Body of pancreas (tissue), 4 donors: Measurements from ENCODE around the gene LCN10. TPM values are rescaled to one million over a fixed set of nuclear protein-coding genes. Genes with fewer than 3 reads are reported as not detected.
"Not testable (repeated sequence)": the region's sequence is repeated elsewhere in the genome, so short reads cannot be mapped to it uniquely, and the experiment has no call there.

Source experiments
- ATAC-seq: fragments of 150-250 bp; one replicate; pipeline ENCODE4 v1.9.1; 2016
- DNase-seq, 4 donors: peaks; one replicate each; pipeline ENCODE4 v3.0.0-alpha.2; 2019
- H3K27ac ChIP-seq, 4 donors: fragments of 200-600 bp; sonication (generic); 1 replicate in 3 of 4; 2 replicates in 1 of 4; pipeline versions ENCODE4 v1.5.1 to v1.6.1; 2016 to 2019; ENCODE audit warnings: mild to moderate bottlenecking in 1 of 4, mixed read lengths in 1 of 4, moderate library complexity in 1 of 4
- H3K27me3 ChIP-seq, 2 donors: fragments of 200-600 bp; sonication (generic); one replicate each; pipeline ENCODE4 v1.6.0; 2016; ENCODE audit warnings: mild to moderate bottlenecking in 1 of 2
- H3K36me3 ChIP-seq, 2 donors: fragments of 200-600 bp; sonication (generic); replicated peaks in 1 of 2; 2 replicates each; pipeline ENCODE4 v1.5.1; 2016; ENCODE audit warnings: low read depth in 2 of 2; ENCODE audit not compliant: insufficient read depth in 1 of 2
- H3K4me1 ChIP-seq: fragments of 200-600 bp; sonication (generic); one replicate; pipeline ENCODE4 v1.6.0; 2016
- H3K4me3 ChIP-seq, 2 donors: fragments of 200-600 bp; sonication (generic); 1 replicate in 1 of 2; 2 replicates in 1 of 2; pipeline ENCODE4 v1.5.1; 2016 to 2019
- H3K9me3 ChIP-seq, 3 donors: fragments of 200-600 bp; sonication (generic); 1 replicate in 2 of 3; 2 replicates in 1 of 3; pipeline ENCODE4 v1.5.1; 2016
- POLR2A ChIP-seq, 3 donors: fragments of 450-650 bp; IDR thresholded peaks; one replicate each; pipeline ENCODE4 v1.6.1; 2016; ENCODE audit warnings: antibody characterized with exemption in 3 of 3, mild to moderate bottlenecking in 2 of 3
- WGBS, 2 donors: methylation state at CpG; one replicate each; pipeline ENCODE4 v1.1.5; 2017; 5-methylcytosine and 5-hydroxymethylcytosine counted together
- intact Hi-C: fragments of 100-400 bp; cut with DNase I; formaldehyde crosslinking; loops from one replicate; pipeline ENCODE4 v1.15.1; 2023
- total RNA-seq, 2 donors: library from RNA; depleted of rRNA; stranded (reverse); fragments of >200 nt; gene quantifications; one replicate each; pipeline ENCODE4 v1.1.0, GENCODE V29; 2016
- TF ChIP-seq, protein P1 (sequence below), 7 experiments: fragments of 450-650 bp in 4 of 7; fragments of 200-600 bp in 3 of 7; sonication (generic) in 3 of 7; IDR thresholded peaks; one replicate each; pipeline ENCODE4 v1.5.1; 2016 to 2019; ENCODE audit warnings: antibody characterized with exemption in 7 of 7

Gene LCN10
- total RNA-seq, 2 donors from 2014 or later, result 0.78 to 4.6 TPM

DNA sequence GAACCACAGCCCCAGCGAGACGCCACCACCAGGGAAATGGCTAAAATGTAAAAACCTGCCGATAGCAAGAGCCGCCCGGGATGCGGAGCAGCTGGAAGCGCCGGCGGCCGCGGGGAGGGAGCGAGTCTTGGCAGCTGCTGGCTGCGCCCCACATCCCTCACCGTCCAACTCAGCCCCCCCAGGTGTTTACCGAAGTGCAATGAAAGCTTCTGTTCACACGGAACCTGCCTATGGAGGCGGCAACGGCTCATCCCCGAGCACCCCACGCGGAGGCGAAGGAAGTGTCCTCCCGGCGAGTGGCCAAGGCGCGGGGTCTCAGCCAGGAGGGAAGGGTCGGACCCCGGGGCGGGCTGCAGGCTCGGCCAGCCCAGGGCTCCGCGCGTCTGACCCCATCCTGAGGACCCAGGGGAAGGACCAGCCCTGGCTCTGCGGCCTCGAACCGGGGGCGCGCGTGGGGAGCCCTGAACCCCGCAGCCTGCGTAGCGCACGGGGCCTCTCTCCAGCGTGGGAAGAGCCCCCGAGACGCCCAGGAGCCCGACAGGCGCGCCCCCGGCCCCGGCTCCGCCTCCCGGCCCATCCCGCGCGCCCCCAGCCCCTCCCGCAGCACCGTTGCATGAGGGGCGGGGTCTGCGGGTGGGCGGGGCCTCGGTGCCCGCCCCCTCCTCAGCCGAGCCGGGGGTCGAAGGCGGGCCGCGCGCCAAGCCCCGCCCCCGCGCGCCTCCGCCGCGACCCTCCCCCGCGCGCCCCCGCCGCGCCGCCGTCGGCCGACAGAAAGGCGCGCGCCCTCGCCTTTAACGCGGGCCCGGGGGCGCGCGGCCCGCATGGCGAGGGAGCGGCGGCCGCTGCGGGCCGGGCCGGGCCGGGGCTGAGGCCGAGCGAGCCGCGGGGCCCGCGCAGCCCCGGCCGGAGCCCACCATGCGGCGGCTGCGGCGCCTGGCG is 30.7 kb downstream of the LCN10 start, which contains the start of gene DIPK1B:
TSS of gene DIPK1B (plus strand) at position 822 of the 939 bp plus-strand sequence. CDS start at position 916, 94 bp downstream.
- intact Hi-C loops, result no loop called here

GRCh38 chr9:136711219-136711648 is 31.5 kb downstream of the LCN10 start:
- intact Hi-C loops, H3K27ac ChIP-seq, H3K4me3 ChIP-seq, H3K9me3 ChIP-seq, H3K36me3 ChIP-seq, H3K27me3 ChIP-seq: not testable (repeated sequence)
- 40 to 45% methylated on average over 4 of the region's 4 CpGs for WGBS, 2 donors
- peaks cover 23% of the 10 kb centered on the region for H3K4me1 ChIP-seq
- DNase-seq (peak in 2 of 4 donors; percentile 29 to 40), ATAC-seq (peak; percentile 18)

More for the DNA sequence above, 30.7 kb downstream of the LCN10 start, which contains the start of gene DIPK1B:
- H3K9me3 ChIP-seq, result no peaks in the 10 kb centered on the region
- H3K27me3 ChIP-seq, result no peaks in the 10 kb centered on the region
- peak within 1 kb of the TSS in 2 of 4 donors; percentile 26 to 28 for H3K27ac ChIP-seq
- ATAC-seq (peak; percentile 30), DNase-seq (peak in 2 of 4 donors; percentile 45 to 46)
- whole genome bisulfite sequencing, 2 donors, result 0 to 1% methylated on average over 6 to 104 of the region's 119 CpGs
- peaks cover 23% of the 10 kb centered on the region for H3K4me1 ChIP-seq
- H3K4me3 ChIP-seq, result peak within 1 kb of the TSS; percentile 28 to 41
- H3K36me3 ChIP-seq, result no peaks in the 10 kb centered on the region
- TF ChIP-seq, protein P1, sequence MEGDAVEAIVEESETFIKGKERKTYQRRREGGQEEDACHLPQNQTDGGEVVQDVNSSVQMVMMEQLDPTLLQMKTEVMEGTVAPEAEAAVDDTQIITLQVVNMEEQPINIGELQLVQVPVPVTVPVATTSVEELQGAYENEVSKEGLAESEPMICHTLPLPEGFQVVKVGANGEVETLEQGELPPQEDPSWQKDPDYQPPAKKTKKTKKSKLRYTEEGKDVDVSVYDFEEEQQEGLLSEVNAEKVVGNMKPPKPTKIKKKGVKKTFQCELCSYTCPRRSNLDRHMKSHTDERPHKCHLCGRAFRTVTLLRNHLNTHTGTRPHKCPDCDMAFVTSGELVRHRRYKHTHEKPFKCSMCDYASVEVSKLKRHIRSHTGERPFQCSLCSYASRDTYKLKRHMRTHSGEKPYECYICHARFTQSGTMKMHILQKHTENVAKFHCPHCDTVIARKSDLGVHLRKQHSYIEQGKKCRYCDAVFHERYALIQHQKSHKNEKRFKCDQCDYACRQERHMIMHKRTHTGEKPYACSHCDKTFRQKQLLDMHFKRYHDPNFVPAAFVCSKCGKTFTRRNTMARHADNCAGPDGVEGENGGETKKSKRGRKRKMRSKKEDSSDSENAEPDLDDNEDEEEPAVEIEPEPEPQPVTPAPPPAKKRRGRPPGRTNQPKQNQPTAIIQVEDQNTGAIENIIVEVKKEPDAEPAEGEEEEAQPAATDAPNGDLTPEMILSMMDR (IDR thresholded peaks at IDR 0.05), result no peak

- Histone ChIP-seq H3K4me1 (peaks cover 23% of the 10 kb centered on the region), H3K9me3 (no peaks in the 10 kb centered on the region), H3K36me3 (no peaks in the 10 kb centered on the region), H3K4me3 (no peak overlapping the region), H3K27me3 (no peaks in the 10 kb centered on the region), H3K27ac (no peak overlapping the region)
- TF ChIP-seq POLR2A (IDR thresholded peaks at IDR 0.05), result no peak
- TF ChIP-seq, protein P1 (IDR thresholded peaks at IDR 0.05), result no peak
- DNase-seq (no peak), ATAC-seq (no peak)
- 92 to 94% methylated on average over 6 to 7 of the region's 7 CpGs for whole genome bisulfite sequencing, 2 donors
- intact Hi-C loops, result no loop called here
Observed at GRCh38 chr9:136710543-136710942, 32.2 kb downstream of the LCN10 start.

DNA sequence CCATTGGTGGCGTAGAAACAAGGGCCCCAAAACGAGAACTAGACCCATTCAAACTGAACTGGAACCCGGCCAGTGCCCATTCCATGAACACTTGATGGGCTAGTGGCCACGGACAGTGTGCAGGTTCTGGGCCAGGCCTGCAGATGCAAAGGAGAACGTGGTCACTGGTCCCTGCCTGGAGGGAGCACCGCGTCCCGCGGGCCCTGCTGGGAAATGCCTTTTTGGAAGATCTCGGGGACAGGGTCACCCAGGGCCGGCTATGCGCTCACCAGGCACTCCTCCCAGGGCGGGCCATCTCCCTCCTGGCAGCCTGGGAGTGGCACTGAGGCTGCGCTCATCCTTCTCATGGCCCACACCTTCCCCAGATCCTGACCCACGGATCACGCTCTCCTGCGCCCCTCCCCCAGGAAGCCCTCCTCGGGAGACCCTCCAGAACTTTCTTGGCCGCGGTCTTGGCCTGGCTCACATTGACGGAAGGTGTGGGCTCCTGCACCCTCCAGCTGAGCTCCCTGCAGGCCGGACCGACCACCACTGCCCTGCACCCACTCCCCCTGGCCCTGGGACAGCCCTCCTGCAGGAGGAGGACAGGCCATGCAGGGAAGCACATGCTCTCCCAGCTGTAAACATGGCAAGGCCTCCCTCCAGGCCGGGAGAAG is 33.2 kb downstream of the LCN10 start:
- Histone ChIP-seq H3K36me3 (no peaks in the 10 kb centered on the region), H3K9me3 (no peaks in the 10 kb centered on the region), H3K4me3 (no peak overlapping the region), H3K27ac (no peak overlapping the region), H3K4me1 (peaks cover 23% of the 10 kb centered on the region), H3K27me3 (no peaks in the 10 kb centered on the region)
- ATAC-seq, result no peak
- no peak for DNase-seq
- TF ChIP-seq POLR2A (IDR thresholded peaks at IDR 0.05), result no peak
- TF ChIP-seq, protein P1 (IDR thresholded peaks at IDR 0.05), result no peak
- WGBS, 2 donors, result 91 to 93% methylated on average over 20 to 23 of the region's 24 CpGs
- intact Hi-C loops, result no loop called here

- Histone ChIP-seq H3K9me3 (no peaks in the 10 kb centered on the region), H3K4me3 (no peak overlapping the region), H3K27ac (no peak overlapping the region), H3K36me3 (no peaks in the 10 kb centered on the region), H3K4me1 (peaks cover 17% of the 10 kb centered on the region), H3K27me3 (no peaks in the 10 kb centered on the region)
- DNase-seq (no peak), ATAC-seq (no peak)
- intact Hi-C loops, result no loop called here
- TF ChIP-seq POLR2A (IDR thresholded peaks at IDR 0.05), result no peak
- TF ChIP-seq, protein P1 (IDR thresholded peaks at IDR 0.05), result no peak
- 86 to 88% methylated on average over 21 of the region's 22 CpGs for WGBS, 2 donors
Observed at GRCh38 chr9:136707849-136708517, 34.8 kb downstream of the LCN10 start.
